ENCODE measurements around the gene ATXN1. TPM values are rescaled to one million over a fixed set of nuclear protein-coding genes. Genes with fewer than 3 reads are reported as not detected.

Gene ATXN1
- total RNA-seq, 1 experiment from 2014 or later: under 0.01 TPM

DNA sequence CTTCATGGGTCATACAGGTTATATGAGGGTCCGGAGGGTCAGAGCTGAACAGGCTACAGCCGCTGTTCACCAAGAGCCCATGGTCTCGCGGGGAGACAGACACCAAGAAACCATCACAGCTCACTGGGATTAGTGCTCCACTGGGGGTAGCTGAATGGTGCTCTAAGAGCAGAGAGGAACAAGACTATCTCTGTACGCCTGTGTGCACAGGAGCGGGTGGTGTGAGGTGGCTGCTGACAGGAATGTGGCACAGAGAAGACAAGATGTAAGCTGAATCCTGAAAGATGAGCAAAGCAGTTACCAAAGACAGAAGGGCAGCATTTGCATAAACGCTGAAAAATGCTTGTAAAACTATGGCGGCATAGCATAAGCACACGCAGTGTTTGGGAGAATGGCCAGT is 383.8 kb downstream of the ATXN1 start:
- in situ Hi-C loops (cut with HindIII; ENCODE audit: low sequenced_read_pairs): no loop called here
- DNase-seq (ENCODE audit: low spot score): no peak

DNA sequence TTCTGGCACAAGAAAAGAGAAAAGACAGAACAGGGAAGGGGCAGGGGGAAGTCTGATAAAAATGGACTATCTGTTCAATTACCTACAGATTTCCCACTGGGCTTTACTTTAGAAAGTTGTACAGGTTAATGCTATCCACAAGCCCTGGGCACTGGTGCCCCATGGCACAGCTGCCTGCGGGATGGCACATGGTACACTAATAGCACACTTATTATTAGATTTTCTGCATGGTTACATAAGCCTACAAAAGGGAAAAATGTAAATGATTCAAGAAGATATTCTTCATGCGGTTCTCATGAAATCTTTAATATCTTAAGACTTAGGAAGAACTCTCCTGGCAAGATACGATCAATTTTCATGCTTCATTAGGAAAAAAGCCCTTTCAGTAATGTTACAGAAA is 385.4 kb downstream of the ATXN1 start:
- DNase-seq (ENCODE audit: low spot score): no peak
- in situ Hi-C loops (cut with HindIII; ENCODE audit: low sequenced_read_pairs): no loop called here

DNA sequence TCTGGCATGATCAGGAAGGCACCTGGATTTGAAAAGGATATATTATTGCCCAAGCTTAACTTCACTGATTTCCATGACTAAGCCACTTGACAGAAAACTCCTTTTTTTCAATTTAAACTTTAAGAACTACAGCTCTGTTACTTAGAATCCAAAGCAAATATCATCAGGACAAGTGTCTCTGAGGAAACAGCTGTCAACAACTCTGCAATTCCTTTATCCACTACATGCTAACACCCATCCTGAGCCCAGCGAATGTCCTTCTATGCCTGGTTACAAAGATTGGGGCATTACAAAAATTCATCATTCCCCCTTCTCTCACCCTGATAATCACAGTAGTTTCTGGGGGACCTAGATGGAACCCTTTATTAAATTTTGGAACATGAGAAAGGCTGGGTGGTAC is 386.1 kb downstream of the ATXN1 start:
- in situ Hi-C loops (cut with HindIII; ENCODE audit: low sequenced_read_pairs): no loop called here
- no peak for DNase-seq (ENCODE audit: low spot score)

DNA sequence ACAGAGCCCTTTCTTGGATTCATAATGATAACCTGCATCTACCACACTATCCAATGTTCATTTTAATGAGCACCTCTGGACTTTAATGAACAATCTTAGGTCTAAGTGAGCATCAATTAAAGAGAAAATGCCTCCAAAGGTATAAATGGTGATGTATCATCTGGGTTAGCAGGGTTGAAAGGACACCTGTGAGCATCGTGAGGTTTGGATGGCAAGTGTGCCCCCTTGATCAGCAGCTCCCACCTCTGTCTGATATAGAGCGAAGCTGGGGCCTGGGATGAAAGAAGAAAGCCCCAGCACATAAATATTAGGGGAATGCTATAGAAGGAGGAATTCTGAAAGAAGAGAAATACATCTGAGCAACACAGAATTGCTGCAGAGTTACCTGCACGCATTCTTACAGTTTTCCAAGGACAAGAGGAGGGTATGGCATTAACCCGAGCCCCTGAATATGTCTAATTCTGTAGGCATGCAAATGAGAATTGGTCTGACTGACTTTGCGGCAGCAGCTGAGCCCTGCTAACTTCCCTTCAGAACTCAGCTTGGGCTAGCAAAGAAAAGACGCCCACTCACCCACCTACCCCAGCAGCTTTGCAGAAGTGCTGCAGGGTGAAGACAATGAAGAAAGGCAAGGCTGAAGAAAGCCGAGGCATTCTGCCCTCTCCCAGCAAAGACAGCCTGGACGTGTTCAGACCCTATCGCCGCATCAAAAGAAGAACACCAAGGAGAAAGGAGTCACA is 386.6 kb downstream of the ATXN1 start:
- in situ Hi-C loops (cut with HindIII; ENCODE audit: low sequenced_read_pairs): no loop called here

DNA sequence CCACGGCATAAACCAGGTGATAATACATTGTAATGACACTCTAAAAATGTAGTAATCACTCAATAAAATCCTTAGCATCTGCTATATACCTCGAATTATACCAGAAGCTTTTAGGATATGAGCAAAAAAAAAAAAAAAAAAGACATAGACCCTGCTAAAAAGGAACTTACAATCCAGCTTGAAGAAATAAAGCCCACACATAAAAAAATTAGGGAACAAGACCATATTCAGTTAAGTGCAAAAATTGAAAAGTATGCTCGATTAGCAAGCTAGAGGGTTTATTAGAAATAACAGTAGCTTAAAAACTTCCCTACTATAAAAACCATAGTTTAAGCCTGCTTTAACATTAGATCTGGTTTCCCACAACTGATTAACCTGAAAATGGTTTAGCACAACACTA is 387.2 kb downstream of the ATXN1 start:
- in situ Hi-C loops (cut with HindIII; ENCODE audit: low sequenced_read_pairs): no loop called here
- no peak for DNase-seq (ENCODE audit: low spot score)

More for the DNA sequence above, 386.6 kb downstream of the ATXN1 start:
- DNase-seq (ENCODE audit: low spot score): no peak

DNA sequence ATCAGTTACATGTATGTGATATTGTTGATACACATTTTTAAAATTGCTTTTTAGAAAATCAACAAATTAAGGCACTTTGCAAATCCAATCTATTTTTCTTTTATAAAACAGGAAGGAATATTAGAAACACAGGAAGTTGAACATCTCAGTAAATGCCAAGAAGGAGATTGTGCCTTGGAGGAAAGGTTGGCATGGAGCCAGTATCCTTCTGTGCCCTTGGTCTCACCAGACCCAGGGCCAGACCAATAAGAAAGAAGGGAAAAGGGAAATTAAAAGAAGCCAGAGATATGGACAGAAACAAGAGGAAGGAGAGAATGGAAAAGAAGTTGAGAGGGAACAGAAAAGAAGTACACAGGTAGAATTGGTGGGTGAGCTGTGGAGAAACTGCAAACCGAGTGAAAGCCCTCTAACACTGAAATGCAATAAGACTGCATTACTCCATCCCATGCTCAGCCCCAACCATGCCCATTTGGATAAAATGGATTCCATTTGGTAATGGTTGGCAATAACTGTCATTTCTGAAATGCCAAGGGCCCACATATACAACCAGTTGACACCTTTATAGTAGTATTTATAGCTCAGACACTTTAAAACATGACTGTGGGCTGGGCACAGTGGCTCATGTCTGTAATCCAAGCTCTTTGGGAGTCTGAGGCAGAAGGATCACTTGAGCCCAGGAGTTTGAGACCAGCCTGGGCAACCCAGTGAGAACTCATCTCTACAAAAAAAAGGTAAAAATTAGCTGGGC is 389.1 kb downstream of the ATXN1 start:
- in situ Hi-C loops (cut with HindIII; ENCODE audit: low sequenced_read_pairs): no loop called here
- DNase-seq (ENCODE audit: low spot score): no peak

DNA sequence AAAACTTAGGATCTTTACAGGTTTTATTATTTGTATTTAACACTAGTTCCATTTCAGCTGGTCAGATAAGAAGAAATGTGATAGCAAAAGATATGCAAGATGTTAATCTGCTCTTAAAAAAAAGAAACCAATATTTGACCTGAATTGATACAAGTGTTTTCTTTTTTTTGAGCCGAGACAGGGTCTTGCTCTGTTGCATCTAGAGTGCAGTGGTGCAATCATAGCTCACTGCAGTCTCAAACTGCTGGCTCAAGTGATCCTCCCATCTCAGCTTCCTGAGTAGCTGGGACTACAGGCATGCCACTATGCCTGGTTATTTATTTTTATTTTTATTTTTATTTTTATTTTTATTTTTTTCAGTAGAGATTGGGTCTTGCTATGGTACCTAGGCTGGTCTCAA is 389.9 kb downstream of the ATXN1 start:
- in situ Hi-C loops (cut with HindIII; ENCODE audit: low sequenced_read_pairs): no loop called here
- DNase-seq (ENCODE audit: low spot score): no peak

DNA sequence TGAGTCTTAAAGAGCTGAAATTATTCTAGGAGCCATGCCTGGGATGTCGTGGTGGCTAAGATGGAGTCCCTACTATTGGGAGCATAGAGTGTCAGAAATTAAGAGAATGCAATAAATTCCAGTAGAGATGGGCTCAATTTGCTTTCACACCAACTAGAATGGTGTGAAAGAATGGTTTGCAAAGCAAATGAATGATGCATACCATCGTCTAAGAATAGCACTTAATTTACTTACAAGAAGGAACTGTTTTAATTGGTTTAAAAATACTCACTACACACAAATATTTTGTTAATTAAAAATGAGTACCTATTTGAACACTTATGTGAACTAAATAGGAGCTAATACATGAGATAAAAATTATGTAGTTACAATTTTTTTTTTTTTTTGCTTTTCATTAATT is 390.3 kb downstream of the ATXN1 start:
- in situ Hi-C loops (cut with HindIII; ENCODE audit: low sequenced_read_pairs): no loop called here
- no peak for DNase-seq (ENCODE audit: low spot score)

DNA sequence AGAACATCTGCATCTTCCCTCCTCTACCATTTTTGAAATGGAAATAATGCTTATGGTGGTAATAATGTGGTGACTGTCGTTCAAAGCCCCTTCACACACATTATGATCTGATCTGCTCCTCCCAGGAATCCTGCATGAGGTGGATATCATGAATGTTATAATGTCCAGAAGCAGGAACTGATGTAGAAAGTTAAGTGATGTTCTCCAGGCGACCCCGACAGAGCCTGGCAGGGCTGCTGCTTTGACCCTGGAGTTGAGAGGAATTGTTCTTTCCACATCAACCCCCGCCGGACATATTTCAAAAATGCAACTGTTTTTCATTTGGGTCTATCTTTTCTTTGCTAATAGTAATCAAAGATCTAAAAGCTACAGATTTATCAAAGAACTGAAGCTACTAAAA is 391.3 kb downstream of the ATXN1 start:
- no peak for DNase-seq (ENCODE audit: low spot score)
- in situ Hi-C loops (cut with HindIII; ENCODE audit: low sequenced_read_pairs): no loop called here

DNA sequence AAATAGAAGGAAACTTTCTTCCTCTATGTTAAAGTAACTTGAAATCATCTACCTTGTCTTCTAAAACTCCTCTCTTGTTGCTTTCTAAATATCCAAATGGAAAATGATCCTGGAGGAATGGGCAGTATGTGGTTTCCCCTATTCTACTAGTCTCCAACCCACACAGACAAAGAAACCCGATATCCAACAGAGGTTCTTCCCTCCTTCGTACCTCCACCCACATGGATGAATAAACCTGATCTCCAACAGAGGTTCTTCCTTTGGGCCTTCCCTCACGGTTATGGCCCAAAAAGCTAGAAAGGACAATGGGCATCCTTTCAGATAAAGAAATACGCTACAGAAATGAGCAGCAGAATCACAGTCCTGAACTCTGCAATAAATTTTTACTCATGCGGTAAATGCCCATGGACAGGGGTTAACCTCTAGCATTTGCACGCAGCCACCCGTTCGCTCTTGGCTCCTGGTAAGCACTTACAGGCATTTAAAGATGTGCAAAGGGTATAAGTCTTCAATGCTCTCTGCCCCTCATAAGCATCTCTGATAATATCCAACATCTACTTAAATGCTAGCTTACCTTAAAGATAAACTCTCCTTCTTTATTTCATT is 392.0 kb downstream of the ATXN1 start:
- DNase-seq (ENCODE audit: low spot score): no peak
- in situ Hi-C loops (cut with HindIII; ENCODE audit: low sequenced_read_pairs): no loop called here

DNA sequence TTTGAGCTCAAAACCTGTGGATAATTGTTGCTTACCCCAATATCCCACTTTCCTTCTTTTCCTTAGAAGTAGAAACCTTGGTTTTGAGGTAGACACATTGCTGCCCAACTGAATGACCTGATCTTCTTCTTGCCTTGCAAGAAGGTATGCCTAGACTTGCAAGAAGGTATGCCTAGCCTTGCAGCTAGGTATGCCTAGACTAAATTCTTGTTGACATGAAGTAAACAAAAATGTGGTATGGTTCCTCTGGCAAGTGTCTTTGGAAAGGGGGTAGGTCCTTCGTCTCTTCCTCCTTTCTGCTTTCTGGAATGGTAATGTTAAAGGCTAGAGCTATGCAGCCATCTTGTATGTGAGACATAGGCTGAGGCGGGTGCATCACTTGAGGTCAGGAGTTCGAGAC is 393.7 kb downstream of the ATXN1 start:
- DNase-seq (ENCODE audit: low spot score): no peak
- in situ Hi-C loops (cut with HindIII; ENCODE audit: low sequenced_read_pairs): no loop called here

DNA sequence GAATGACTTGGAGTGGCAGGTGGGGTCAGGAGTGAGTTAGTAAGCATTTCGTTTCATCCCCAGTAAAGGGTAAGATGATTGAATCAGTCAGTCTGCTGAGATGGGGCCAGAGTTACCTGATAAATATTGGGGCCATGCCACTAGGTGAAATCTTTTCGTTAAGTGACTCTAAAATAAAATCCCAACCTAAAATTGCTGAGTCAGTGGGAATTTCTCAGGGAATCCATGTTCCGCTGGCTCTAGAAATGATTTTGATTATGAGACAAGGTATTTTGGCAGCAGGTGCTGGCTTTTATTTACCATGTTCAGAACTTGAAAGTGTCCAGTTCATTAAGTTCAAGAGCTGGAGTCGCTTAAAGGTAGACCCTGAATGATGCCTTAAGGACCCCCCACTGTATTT is 397.5 kb downstream of the ATXN1 start:
- in situ Hi-C loops (cut with HindIII; ENCODE audit: low sequenced_read_pairs): no loop called here
- DNase-seq (ENCODE audit: low spot score): no peak

DNA sequence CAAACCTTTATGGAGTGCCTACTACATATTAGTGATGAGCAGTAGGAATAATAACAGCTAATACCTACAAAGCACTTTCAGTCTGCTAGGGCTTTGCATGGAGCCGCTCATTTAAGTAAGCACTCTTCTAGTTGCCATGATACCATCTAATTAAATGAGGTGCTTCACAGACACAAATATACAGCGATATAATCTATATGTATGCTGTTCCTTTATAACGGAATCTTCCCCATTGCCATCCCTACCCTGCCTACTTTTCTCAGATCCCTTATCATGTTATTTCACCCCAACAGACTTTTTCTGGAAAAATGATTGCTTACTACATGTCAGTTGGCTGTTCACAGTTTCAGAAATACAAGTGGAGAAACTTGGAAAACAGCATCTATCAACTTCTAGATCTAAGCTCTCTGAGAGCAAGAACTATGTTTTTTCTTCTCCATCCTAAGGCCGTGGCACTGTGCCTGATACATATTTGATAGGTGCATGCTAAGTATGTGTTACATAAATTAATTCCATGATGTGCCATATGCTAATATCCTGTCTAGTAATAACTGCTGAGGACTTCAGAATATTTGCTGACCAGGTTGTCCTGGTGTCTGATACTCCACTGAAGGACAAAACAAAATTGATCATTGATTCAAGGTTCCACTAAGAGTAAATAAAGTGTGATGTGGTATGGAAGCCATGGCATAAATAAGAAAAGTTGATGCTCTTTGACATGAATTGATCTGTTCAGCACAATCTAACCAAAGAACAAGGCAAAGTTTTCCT is 398.3 kb downstream of the ATXN1 start:
- no peak for DNase-seq (ENCODE audit: low spot score)
- in situ Hi-C loops (cut with HindIII; ENCODE audit: low sequenced_read_pairs): no loop called here

DNA sequence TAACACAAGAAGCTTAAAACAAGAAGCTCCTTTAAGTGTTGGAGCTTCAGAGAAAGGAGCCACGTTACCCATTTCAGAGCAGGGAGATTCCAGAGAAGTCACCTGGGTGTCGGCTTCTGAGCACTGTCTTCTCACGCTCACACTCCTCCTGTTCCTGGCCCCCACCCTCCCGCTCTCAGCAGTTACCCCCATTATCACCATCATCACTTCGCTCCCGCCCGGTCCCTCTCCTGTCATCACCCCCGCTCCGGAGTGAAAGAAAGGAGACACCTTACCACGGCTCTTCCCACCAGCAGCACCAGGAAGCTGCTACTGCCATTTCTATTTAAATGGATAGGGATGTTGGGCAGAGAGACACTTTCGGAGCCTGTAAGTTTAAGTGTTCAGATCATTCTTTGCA is 399.0 kb downstream of the ATXN1 start:
- in situ Hi-C loops (cut with HindIII; ENCODE audit: low sequenced_read_pairs): no loop called here
- no peak for DNase-seq (ENCODE audit: low spot score)

DNA sequence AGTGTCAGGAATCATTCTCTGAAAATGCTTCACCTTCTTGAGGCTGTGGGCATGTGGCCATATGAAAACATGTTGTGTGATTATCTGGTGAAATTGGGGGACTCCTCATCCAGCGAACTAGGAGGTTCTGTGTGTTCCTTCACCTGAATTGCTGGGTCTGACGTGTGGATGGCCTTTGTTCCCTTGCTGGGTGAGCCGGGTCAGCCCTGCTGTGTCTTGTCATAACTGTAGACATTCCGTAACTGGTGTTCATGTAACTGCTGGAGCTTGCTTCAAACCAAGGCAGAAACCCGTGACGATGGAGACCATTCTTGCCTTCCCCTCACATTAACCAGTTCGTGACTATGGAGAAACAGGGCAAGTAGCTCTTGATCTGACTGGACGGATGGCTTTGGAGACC is 399.4 kb downstream of the ATXN1 start:
- in situ Hi-C loops (cut with HindIII; ENCODE audit: low sequenced_read_pairs): no loop called here
- no peak for DNase-seq (ENCODE audit: low spot score)

DNA sequence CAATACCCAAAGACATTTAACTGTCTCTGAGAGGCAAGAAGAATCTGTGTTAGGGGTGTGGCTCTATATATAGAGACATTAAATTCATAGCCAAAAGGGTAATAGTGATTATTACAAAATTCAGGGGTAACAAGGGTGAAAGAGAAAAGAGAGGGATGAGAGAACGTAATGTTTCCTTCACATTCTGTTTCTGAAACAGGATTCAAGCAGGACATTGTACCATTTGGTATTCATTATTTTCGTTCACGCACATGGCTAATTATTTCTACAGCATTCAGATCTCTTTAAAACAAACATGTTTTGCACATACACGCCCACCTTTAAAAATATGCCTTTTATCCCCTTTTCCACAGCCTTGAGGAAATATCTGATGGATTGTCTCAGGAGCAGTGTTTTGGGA is 400.1 kb downstream of the ATXN1 start:
- no peak for DNase-seq (ENCODE audit: low spot score)
- in situ Hi-C loops (cut with HindIII; ENCODE audit: low sequenced_read_pairs): no loop called here

DNA sequence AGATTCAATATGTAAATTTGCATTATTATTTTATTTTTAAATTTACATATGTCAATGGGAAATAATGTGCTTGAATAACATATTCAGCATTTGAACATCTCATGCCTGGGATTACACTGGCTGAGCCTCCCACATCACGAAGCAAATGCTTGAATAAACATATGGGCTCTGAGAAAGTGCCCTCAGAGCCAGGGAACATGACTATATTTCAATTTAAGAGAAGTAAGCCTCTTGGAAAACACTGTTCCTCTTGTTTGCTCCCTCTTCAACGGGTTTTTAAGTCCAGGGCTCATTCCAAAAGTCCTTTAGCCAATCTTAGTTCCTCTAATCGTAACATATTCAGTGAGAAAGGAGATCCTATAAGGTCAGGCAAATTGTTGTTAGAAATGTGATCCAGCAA is 400.9 kb downstream of the ATXN1 start:
- in situ Hi-C loops (cut with HindIII; ENCODE audit: low sequenced_read_pairs): no loop called here
- no peak for DNase-seq (ENCODE audit: low spot score)

DNA sequence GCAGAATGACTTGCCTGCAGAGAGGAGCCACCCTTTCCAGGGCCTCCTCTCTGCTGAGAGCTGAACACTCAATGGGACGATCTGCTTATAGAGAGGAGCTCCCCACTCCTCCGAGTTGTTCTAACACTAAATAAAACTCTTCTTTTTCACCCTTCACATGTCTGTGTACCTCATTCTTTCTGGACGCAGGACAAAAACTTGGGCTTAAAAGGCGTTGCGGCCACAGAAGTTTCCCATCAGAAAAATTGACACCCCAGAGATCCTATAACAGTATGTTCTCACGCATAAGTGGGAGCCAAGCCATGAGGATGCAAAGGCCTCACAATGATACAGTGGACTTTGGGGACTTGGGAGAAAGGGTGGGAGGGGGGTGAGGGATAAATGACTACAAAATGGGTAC is 401.7 kb downstream of the ATXN1 start:
- in situ Hi-C loops (cut with HindIII; ENCODE audit: low sequenced_read_pairs): no loop called here
- DNase-seq (ENCODE audit: low spot score): no peak

DNA sequence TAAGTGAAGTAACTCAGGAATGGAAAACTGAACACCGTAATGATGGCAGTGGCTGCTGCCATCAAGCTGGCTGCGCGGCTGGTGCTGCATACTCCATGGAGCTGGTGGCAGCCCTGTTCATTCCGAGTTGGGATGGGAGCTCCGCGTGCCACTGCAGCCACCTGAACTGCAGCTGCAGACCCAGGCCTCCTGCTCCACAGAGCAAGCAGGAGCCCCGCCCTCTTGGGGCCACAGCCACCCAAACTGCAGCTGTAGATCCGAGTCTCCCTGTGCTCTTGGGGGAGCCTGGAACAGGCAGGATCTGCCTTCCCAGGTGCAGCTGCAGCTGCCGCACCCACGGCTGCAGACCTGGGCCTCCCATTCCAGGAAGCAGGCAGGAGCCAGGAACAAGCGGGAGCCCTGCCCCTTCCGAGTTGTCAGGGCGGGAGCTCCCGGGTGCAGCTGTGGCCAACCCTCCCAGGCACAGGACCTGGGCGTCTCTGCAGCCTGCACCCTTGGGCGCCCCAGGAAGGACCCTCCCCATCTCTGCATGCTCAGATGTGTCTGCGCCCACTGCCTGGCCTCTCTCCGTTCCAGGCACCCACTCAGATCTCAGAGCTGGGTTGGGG is 402.6 kb downstream of the ATXN1 start:
- in situ Hi-C loops (cut with HindIII; ENCODE audit: low sequenced_read_pairs): no loop called here
- DNase-seq (ENCODE audit: low spot score): no peak

Measured in G401 (cell line).